ENCODE results near the gene BUD23.
A peak's percentile ranks its signal among the peaks of the same experiment; 100 is the strongest.
"Not testable (repeated sequence)": the region's sequence is repeated elsewhere in the genome, so short reads cannot be mapped to it uniquely, and the experiment has no call there.

The BUD23 gene

GRCh38 chr7:73719806-73720169 lies 36.4 kb downstream of the BUD23 start:
- no peak for DNase-seq (ENCODE audit: low read depth)

DNA sequence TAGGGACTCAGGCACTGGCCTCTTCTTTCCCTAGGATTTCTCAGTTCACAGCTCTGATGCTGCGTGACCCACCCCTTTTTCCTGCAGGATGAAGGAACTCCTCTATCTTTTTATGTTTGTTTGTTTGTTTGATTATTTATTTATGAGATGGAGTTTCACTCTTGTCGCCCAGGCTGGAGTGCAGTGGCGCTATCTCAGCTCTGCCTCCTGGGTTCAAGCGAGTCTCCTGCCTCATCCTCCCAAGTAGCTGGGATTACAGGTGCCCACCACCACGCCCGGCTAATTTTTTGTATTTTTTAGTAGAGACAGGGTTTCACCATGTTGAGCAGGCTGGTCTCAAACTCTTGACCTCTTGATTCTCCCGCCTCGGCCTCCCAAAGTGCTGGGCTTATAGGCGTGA lies 37.0 kb downstream of the BUD23 start:
- DNase-seq (ENCODE audit: low read depth): not testable (repeated sequence)

GRCh38 chr7:73721377-73721817 lies 38.0 kb downstream of the BUD23 start:
- DNase-seq (ENCODE audit: low read depth): no peak

DNA sequence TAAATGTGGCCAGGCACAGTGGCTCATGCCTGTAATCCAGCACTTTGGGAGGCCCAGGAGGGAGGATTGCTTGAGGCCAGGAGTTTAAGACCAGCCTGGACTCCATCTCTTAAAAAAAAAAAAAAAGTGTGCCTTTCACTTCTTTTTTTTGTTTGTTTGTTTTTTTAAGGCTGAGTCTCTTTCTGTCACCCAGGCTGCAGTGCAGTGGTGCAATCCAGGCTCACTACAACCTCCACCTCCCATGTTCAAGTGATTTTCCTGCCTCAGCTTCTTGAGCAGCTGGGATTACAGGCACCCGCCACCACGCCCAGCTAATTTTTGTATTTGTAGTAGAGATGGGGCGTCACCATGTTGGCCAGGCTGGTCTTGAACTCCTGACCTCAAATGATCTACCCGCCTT lies 38.8 kb downstream of the BUD23 start:
- not testable (repeated sequence) for DNase-seq (ENCODE audit: low read depth)

DNA sequence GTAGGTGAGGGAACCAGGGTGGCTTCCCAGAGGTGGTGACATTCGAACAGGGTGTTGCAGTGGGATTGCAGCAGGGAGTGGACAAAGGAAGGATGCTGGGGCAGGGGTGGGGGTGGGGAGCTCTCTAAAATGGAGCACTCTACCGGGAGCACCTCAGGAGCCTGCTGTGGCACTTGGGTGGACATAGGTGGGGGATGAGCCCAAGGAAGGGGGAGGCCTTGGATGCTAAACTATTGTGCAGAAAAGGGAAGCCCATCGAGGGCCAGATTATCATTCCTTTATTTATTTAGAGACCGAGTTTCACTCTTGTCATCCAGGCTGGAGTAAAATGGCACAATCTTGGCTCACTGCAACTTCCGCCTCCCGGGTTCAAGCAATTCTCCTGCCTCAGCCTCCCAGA lies 39.4 kb downstream of the BUD23 start:
- no peak for DNase-seq (ENCODE audit: low read depth)

DNA sequence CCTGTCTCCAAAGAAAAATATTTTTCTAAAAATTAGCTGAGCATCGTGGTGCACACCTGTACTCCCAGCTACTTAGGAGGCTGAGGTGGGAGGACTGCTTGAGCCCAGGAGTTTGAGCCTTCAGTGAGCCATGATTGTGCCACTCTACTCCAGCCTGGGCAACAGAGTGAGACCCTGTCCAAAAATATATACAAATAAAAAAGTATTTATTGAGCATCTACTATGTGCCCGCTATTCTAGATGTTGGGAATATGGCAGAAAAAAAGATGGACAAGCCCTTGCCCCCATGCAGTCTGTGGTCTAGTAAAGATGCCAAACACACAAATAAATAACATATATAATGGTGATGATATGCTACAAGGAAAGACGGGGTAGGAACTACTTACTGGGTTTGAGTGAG lies 40.4 kb downstream of the BUD23 start:
- no peak for DNase-seq (ENCODE audit: low read depth)

- DNase-seq (ENCODE audit: low read depth): no peak
These were observed 42.7 kb downstream of the BUD23 start for GRCh38 chr7:73726083-73726466.

DNA sequence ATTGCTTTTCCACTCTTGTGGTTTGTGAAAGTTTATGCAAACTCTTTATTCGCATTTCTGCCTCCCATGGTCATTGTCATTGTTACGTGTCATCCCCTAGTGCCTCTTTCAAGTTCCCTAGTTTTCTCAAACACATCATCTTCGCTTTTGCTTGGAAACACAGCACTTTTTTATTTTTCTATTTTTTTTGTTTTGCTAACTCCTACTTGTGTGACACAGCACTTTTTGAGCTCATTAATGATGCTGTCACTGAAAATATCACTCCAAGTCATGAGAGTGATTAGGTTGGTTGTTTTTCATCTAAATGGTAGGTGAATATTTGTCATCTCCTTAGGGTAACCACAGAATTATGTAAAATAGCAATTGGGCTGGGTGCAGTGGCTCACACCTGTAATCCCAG lies 44.6 kb downstream of the BUD23 start:
- DNase-seq (ENCODE audit: low read depth): no peak

DNA sequence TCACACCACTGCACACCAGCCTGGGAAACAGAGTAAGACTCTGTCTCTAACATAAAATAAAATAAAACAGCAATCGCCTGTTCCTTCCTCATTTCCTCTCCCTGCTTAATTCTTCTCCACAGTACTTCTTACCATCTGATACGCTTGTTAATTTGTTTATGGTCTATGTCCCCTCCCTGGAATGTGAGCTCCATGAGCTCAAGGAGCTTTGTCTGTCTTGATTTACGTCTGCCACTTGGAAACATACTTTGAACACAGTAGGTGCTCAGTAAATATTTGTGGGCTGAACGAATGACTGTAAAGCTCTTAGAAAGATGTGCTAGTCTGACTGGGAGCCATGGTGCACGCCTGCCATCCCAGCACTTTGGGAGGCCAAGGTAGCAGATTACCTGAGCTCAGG lies 45.2 kb downstream of the BUD23 start:
- no peak for DNase-seq (ENCODE audit: low read depth)

DNA sequence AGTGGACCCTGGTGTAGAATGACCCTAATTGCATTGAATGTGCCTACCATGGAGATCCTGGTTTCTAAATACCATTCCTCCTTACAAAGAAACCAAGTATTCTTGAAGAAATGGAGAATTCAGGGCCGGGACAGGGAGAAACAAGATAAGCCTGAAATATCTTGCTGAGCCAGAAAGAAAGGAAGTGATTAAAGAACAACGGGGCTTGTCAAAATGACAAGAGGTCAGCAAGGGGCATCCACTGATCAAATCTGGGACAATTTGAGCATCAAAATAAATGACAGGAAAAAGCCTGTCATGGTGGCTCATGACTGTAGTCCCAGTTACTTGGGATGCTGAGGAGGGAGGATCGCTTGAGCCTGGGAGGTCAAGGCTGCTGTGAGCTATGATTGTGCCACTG lies 47.1 kb downstream of the BUD23 start:
- DNase-seq (ENCODE audit: low read depth): no peak

GRCh38 chr7:73732397-73732796 lies 49.0 kb downstream of the BUD23 start:
- no peak for DNase-seq (ENCODE audit: low read depth)

DNA sequence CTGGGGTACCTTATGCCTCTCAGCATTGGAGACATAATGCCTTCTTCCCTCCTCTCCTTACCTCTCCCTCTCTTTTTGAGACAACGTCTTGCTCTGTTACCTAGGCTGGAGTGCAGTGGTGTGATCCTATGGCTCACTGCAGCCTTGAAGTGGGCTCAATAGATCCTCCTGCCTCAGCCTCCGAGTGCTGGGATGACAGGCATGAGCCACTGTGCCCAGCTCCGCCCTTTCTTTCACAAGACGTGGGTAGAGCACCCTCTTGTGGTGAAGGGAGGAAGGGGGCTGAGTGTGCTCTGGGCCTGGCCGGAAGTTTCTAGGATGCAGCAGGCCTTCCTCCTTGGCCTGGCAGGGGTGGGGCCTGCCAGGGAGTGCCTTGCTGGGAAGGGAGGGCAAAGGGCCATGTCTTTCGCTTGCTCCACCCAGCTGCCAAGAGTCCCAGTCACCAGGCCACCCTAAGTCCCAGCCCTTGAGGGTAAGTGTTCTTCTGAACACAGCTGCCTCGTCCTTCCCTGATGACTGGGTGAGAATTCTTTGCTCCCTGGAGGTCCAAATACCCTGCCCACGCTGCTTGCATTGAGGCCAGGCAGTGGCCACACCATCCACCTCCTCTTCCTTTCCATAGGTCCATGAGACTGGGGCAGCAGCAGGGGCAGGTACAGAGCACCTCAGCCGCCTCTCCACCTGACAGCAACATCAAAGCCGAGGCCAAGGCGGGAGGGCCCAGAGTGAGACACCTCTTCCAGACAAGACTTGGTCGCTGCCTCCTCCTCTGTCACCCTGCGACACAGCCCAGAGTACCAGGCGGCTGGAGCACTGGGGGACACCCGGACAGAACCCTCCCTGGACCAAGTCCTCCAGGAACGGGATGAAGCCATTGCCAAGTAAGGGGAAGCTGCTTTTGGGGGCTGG lies 51.5 kb downstream of the BUD23 start:
- DNase-seq (ENCODE audit: low read depth): peak; percentile 76

GRCh38 chr7:73735528-73735905 lies 52.1 kb downstream of the BUD23 start:
- no peak for DNase-seq (ENCODE audit: low read depth)

DNA sequence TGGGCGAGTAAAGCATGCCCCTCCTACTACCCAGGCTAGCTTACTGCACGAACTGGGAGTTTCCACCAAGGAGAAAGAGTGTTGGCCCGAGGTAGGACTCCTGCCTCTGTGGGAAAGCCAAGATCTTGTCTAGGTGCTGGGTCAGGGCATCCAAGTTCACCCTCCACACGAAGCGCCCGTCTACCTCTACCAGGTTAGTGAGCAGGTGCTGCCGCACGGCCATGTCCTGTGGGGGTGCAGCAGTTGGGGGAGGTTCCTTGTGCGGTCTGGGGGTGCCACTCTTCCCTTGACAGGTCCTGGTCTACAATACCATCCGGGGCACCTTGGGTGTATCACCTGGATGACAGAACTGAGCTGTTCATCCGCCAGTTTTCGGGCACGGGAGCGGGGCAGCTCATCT lies 53.5 kb downstream of the BUD23 start:
- DNase-seq (ENCODE audit: low read depth): no peak

DNA sequence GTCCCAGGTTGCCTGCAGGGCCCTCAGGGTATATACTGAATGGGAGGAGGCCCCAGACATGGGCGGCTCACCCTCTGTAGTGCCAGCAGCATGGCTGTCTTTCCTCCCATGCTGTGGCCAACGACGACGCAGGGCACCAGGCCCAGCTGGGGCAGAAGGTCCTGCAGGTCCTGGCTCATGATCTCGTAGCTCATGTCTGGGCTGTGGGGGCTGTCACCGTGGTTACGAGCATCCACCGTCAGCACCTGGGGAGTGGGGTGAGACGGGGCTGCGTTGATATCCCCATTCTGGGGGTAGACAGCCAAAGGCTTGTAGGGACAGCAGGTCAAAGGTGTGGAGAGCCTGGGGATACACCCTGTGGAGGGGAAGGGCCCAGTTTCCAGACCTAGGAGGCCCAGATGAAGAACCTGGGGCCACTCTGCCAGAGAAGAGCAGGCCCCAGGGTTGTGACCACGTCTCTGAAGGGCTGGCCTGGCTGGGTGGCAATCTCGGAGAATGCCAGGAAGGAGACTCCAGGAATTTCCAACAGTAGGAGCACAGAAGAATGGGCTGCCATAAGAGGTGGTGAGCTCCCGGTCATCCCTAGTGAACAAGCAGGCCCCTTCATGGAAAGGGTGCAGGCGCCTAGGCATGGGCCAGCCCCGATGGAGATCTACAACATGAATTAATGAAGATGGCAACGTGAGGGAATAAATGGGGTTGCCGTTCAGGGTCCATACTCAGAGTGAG lies 54.3 kb downstream of the BUD23 start:
- DNase-seq (ENCODE audit: low read depth): no peak

- DNase-seq (ENCODE audit: low read depth): peak; percentile 52
These were observed 54.8 kb downstream of the BUD23 start for GRCh38 chr7:73738220-73738611.

GRCh38 chr7:73738612-73739386 lies 55.4 kb downstream of the BUD23 start, which contains the start of gene ABHD11:
Gene ABHD11 (minus strand): TSS chr7:73738802. CDS start chr7:73738770, 32 bp downstream.
- DNase-seq (ENCODE audit: low read depth): peak; percentile 95

GRCh38 chr7:73739387-73739767 lies 56.0 kb downstream of the BUD23 start:
- DNase-seq (ENCODE audit: low read depth): no peak

GRCh38 chr7:73740212-73740611 lies 56.8 kb downstream of the BUD23 start:
- DNase-seq (ENCODE audit: low read depth): no peak

DNA sequence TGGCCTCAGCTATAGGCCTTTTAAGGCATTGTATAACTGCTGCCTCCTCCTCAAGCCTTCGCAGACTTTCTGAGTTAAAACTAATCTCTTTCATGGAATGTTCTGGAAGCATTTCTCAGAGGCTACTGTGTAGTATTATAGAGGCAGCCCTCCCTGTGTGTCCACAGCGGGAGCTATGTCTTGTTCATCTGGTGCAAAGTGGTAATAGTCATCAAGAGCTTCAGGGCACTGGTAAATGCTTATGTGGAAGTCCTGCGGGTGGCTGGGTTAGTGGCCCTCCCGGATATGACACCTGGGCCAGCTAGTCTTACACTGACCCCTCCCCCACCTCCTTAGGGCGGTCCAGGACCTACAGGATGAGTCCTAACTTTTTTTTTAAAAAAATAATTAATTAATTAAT lies 57.4 kb downstream of the BUD23 start:
- DNase-seq (ENCODE audit: low read depth): no peak

DNA sequence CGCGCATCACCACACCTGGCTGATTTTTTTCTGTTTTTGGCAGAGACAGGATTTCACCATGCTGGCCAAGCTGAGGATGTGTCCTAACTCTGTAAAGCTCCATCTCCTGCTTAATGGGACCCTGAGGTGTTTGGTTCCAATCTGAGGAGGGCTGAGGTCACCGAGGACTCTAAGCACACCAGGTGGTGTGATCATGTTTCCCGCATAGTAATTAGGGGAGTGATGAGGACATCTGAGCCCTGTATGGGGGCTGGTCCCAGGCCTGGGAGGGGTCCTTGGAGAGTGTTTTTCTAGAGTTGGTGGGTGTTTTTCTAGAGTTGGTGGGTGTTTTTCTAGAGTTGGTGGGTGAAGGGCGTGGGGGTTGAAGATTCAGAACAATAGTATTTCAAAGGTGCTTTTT lies 58.2 kb downstream of the BUD23 start:
- no peak for DNase-seq (ENCODE audit: low read depth)

DNA sequence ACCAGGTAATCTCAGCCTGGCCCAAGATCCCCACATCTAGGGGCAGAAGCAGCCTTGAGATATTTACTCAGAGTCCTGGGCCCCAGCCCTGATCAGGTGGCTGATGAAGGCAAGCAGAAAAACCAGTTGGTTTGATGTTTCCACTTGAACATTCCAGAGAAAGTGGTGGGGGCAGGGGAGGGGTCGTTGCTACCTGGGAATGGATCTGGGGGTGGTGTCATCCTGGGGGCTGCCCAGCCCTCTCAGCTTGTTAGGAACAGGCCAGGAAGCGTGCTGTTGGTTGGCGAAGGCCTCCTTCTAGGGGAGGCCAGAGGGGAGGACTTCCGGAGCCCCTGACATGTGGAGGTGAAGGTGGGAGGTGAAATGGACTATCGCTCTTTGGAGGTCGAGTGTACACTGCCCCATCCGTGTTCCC lies 58.9 kb downstream of the BUD23 start:
- no peak for DNase-seq (ENCODE audit: low read depth)
